ENCODE results near the gene C18orf32. TPM values are rescaled to one million over a fixed set of nuclear protein-coding genes. Genes with fewer than 3 reads are reported as not detected.

C18orf32 gene
- total RNA-seq, 1 experiment from 2014 or later, result 24.4 TPM

GRCh38 chr18:49494660-49495059 lies 7.6 kb upstream of the C18orf32 start:
- Histone ChIP-seq H3K4ac (ENCODE audit: low read depth, low read length) (no peak overlapping the region), H3K4me2 (ENCODE audit: insufficient read depth, insufficient read length, low read length) (no peak overlapping the region)
- no CpG with 5 or more reads among the region's 2 CpGs for WGBS (ENCODE audit: extremely low coverage, insufficient read length, low lambda C conversion rate)

More at GRCh38 chr18:49494660-49495059, 7.6 kb upstream of the C18orf32 start:
- Histone ChIP-seq H2BK5ac (ENCODE audit: insufficient read length, low read length) (no peak overlapping the region), H3K4me1 (ENCODE audit: insufficient read depth, low read length) (peaks cover 2% of the 10 kb centered on the region; the same call in 1 of the 2 replicates), H4K5ac (ENCODE audit: insufficient read length, low read depth, low read length) (no peak overlapping the region), H2BK20ac (ENCODE audit: low read depth, low read length, poor library complexity, severe bottlenecking) (no peak overlapping the region), H3K23ac (ENCODE audit: insufficient read length, low read depth, low read length) (no peak overlapping the region), H4K20me1 (ENCODE audit: control insufficient read depth, insufficient read depth, insufficient read length) (no peaks in the 10 kb centered on the region), H3K56ac (ENCODE audit: insufficient read length, low read depth, low read length) (no peak overlapping the region), H4K91ac (ENCODE audit: insufficient read length, low read depth, low read length) (no peak overlapping the region), H2BK120ac (ENCODE audit: low read depth, low read length, poor library complexity, severe bottlenecking) (no peak overlapping the region), H3K79me2 (ENCODE audit: insufficient read depth, low read length) (peaks cover 6% of the 10 kb centered on the region), H4K8ac (replicated peaks; ENCODE audit: insufficient read length, low read depth, low read length) (no peak overlapping the region), H2BK12ac (ENCODE audit: insufficient read length, low read depth, low read length) (no peak overlapping the region), H3K79me1 (ENCODE audit: insufficient read depth, low read depth, low read length, poor library complexity, severe bottlenecking) (no peaks in the 10 kb centered on the region), H3K9me3 (ENCODE audit: control insufficient read depth, low read depth, low read length) (no peaks in the 10 kb centered on the region), H2AK5ac (ENCODE audit: insufficient read length, low read length) (no peak overlapping the region), H3K14ac (ENCODE audit: insufficient read depth, low read length) (no peak overlapping the region), H3K23me2 (ENCODE audit: insufficient read length, low read depth, low read length, poor library complexity, severe bottlenecking) (no peaks in the 10 kb centered on the region), H3T11ph (ENCODE audit: low read length) (no peak overlapping the region), H3K27ac (ENCODE audit: insufficient read length, low read depth, low read length) (no peak overlapping the region), H2BK15ac (ENCODE audit: low read depth, low read length) (no peak overlapping the region), H3K27me3 (ENCODE audit: insufficient read depth, low read length) (no peaks in the 10 kb centered on the region), H3K9ac (ENCODE audit: extremely low read depth, insufficient read length, low read length) (no peak overlapping the region), H3K18ac (ENCODE audit: insufficient read length, low read depth, low read length) (no peak overlapping the region), H2AFZ (ENCODE audit: low read length) (no peak overlapping the region)
- TF ChIP-seq CTCF (conservative IDR thresholded peaks at IDR 0.05), result no peak
- Mint-ChIP-seq H3K4me3 (no peak overlapping the region), H3K36me3 (ENCODE audit: insufficient read depth in 1 of 3, low read depth in 3 of 3) (peaks cover 23 to 26% (median 24%) of the 10 kb centered on the region in 3 experiments), H3K9me3 (peaks cover 0 to 3% of the 10 kb centered on the region in 2 experiments; a peak in 1 of 5 replicates), H3K4me1 (peaks cover 63 to 79% of the 10 kb centered on the region in 2 experiments), H3K27me3 (ENCODE audit: low read depth) (no peaks in the 10 kb centered on the region; the same call in 1 of the 2 replicates), H3K27ac (no peak overlapping the region; a peak in 1 of 7 replicates)
- no peak for DNase-seq

All from H9 (cell line).